Measurements from ENCODE around the gene TBC1D22A.
"Not testable (repeated sequence)": the region's sequence is repeated elsewhere in the genome, so short reads cannot be mapped to it uniquely, and the experiment has no call there.

Gene TBC1D22A

GRCh38 chr22:46774253-46774979 lies 12.0 kb downstream of the TBC1D22A start:
- no peak for DNase-seq (ENCODE audit: low read depth)

- no peak for DNase-seq (ENCODE audit: low read depth)
These were observed 12.8 kb downstream of the TBC1D22A start for GRCh38 chr22:46774980-46775849.

GRCh38 chr22:46775850-46776826 lies 13.7 kb downstream of the TBC1D22A start:
- DNase-seq (ENCODE audit: low read depth), result no peak

DNA sequence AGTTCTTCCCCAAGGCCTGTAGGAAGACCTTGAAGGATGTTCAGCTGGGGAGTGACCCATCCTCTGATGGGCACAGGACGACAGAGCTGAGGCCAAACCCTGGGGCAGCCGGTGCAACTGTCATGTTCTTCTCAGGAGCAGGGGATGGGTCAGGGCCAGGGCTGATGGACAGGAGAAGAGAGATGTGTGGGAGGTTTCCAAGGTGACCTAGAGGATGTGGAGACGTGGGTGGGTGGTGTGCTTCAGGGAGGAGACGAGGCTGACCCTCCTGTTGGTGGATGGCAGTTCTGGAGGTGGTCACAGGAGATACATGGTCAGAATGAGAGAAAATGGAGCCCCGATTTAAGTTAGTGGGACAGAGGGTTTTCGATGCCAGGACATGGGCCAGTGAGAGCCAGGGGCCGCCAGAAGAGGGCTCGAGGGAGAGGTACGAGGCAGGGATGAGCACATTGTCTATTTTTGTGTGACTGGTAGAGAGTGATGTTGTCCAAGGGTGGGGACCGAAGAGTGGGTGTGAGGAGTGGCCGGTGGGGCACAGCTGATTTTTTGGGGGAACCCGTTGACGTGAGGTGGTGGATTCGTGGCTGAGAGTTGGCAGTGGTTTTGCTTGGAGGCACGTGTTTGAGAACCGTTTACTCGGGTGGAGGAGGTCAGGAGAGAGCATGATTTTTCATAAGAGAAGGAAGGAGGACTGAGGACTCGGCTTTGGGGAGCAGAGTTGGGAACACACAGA lies 14.6 kb downstream of the TBC1D22A start:
- DNase-seq (ENCODE audit: low read depth), result no peak

GRCh38 chr22:46777609-46777970 lies 15.1 kb downstream of the TBC1D22A start:
- no peak for DNase-seq (ENCODE audit: low read depth)

DNA sequence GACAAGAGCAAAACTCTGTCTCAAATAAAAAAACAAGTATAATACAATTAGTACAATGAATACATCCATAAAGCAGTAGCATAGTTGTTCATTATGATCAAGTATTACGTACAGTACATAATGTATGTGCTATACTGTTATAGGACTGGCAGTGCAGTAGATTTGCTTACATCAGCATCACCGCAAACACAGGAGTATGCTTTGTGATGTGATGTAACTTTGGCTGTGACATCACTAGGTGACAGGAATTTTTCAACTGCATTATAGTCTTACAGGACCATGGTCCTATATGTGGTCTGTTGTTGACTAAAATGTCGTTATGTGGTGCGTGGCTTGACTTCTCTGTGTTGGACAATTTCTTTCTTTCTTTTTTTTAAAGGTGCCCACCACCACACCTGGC lies 16.6 kb downstream of the TBC1D22A start:
- no peak for DNase-seq (ENCODE audit: low read depth)

GRCh38 chr22:46779651-46780050 lies 17.2 kb downstream of the TBC1D22A start:
- DNase-seq (ENCODE audit: low read depth), result no peak

GRCh38 chr22:46780453-46780852 lies 18.0 kb downstream of the TBC1D22A start:
- no peak for DNase-seq (ENCODE audit: low read depth)

GRCh38 chr22:46781291-46781690 lies 18.8 kb downstream of the TBC1D22A start:
- DNase-seq (ENCODE audit: low read depth), result no peak

- DNase-seq (ENCODE audit: low read depth), result not testable (repeated sequence)
These were observed 19.8 kb downstream of the TBC1D22A start for GRCh38 chr22:46782200-46782599.

DNA sequence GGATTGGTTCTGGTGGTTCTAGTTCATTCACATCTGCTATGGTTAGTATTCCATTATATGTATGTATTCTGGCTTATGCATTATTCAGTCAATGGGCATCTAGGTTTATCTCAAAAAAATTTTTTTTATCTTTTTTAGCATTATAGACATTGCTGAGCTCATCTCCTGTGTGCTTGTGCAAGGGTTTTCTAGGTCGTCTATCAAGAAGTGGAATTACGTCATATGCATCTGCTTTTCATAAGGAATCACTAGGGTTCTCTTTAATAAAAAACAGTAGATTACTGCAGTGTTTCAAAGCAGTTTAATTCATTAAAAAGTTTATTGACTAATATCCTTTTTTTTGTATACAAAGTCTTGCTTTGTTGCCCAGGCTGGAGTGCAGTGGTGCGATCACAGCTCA lies 21.3 kb downstream of the TBC1D22A start:
- no peak for DNase-seq (ENCODE audit: low read depth)

GRCh38 chr22:46788441-46789172 lies 26.2 kb downstream of the TBC1D22A start:
- no peak for DNase-seq (ENCODE audit: low read depth)

GRCh38 chr22:46789992-46790391 lies 27.5 kb downstream of the TBC1D22A start:
- DNase-seq (ENCODE audit: low read depth), result no peak

GRCh38 chr22:46791201-46791731 lies 28.8 kb downstream of the TBC1D22A start:
- DNase-seq (ENCODE audit: low read depth), result no peak

GRCh38 chr22:46792061-46792796 lies 29.8 kb downstream of the TBC1D22A start:
- DNase-seq (ENCODE audit: low read depth), result no peak

GRCh38 chr22:46792841-46793261 lies 30.4 kb downstream of the TBC1D22A start:
- DNase-seq (ENCODE audit: low read depth), result no peak

GRCh38 chr22:46793497-46793896 lies 31.0 kb downstream of the TBC1D22A start:
- no peak for DNase-seq (ENCODE audit: low read depth)

- DNase-seq (ENCODE audit: low read depth), result no peak
These were observed 31.6 kb downstream of the TBC1D22A start for GRCh38 chr22:46794067-46794466.

- DNase-seq (ENCODE audit: low read depth), result no peak
These were observed 32.0 kb downstream of the TBC1D22A start for GRCh38 chr22:46794491-46794890.

DNA sequence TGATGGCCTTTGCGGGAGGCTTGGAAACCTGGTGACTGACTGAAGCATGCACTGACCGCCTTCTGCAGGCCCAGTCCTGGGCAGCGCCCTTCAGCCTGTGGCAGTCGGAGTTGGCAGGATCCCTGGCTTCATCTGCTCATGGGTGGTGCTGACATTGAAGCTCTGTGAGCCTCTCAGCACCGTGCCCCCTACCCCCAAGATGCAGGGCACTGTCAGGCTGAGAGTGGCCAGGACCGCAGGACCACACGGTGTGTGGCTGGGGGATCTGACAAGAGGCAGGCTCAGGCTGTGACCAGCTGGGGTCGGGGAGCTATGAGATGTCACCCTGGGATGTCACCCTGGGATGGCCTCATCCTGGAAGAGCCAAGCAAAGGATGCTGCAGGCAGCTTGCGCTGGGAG lies 32.7 kb downstream of the TBC1D22A start:
- DNase-seq (ENCODE audit: low read depth), result no peak
